ENCODE results near the gene CSF2RB.

DNA sequence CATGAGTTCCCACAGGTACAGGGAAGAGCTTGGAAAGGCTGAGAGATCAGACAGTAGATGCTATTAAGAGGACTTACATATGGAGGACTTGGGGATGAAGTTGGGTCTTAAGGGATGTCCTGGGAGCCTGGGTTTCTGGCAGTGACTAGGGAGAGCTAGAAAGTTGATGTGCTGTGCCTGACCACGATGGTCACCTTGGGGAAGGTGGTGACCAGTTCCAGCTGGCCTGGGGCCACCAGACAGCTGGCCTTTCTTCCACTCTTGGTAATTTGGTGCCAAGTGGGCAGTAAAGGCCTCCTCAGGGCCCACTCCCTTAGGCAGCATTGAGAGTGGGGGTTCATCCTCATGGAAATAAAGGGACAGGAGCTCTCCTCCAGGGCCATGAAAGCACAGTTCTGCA, 13.9 kb upstream of the CSF2RB start:
- TF ChIP-seq, protein P1, sequence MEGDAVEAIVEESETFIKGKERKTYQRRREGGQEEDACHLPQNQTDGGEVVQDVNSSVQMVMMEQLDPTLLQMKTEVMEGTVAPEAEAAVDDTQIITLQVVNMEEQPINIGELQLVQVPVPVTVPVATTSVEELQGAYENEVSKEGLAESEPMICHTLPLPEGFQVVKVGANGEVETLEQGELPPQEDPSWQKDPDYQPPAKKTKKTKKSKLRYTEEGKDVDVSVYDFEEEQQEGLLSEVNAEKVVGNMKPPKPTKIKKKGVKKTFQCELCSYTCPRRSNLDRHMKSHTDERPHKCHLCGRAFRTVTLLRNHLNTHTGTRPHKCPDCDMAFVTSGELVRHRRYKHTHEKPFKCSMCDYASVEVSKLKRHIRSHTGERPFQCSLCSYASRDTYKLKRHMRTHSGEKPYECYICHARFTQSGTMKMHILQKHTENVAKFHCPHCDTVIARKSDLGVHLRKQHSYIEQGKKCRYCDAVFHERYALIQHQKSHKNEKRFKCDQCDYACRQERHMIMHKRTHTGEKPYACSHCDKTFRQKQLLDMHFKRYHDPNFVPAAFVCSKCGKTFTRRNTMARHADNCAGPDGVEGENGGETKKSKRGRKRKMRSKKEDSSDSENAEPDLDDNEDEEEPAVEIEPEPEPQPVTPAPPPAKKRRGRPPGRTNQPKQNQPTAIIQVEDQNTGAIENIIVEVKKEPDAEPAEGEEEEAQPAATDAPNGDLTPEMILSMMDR (IDR thresholded peaks at IDR 0.05), result no peak
- TF ChIP-seq POLR2A (IDR thresholded peaks at IDR 0.05), result no peak

All from right lobe of liver (tissue), 4 donors.